Subcutaneous adipose tissue (tissue), 4 donors: ENCODE results near the gene LSS. TPM values are rescaled to one million over a fixed set of nuclear protein-coding genes. Genes with fewer than 3 reads are reported as not detected.

Experiments used
- CTCF ChIP-seq: fragments of 450-650 bp; IDR thresholded peaks from one replicate; pipeline ENCODE4 v1.5.1; 2016; ENCODE audit warnings: low read depth, mild to moderate bottlenecking, control low read depth, antibody characterized with exemption, moderate library complexity
- total RNA-seq, 4 donors: library from RNA; depleted of rRNA; stranded (reverse); fragments of >200 nt; gene quantifications; one replicate each; pipeline ENCODE4 v1.1.0, GENCODE V29; 2016

LSS gene
- total RNA-seq, 4 donors from 2014 or later: 46.5 to 194 (median 141) TPM

GRCh38 chr21:46159841-46160656 lies 68.5 kb downstream of the LSS start:
- TF ChIP-seq CTCF: no peak

- no peak for TF ChIP-seq CTCF
Observed at GRCh38 chr21:46159390-46159789, 69.2 kb downstream of the LSS start.

- no peak for TF ChIP-seq CTCF
Observed at GRCh38 chr21:46158666-46159300, 69.8 kb downstream of the LSS start.

GRCh38 chr21:46157987-46158451 lies 70.6 kb downstream of the LSS start:
- no peak for TF ChIP-seq CTCF

- TF ChIP-seq CTCF: no peak
Observed at GRCh38 chr21:46157396-46157986, 71.1 kb downstream of the LSS start.

GRCh38 chr21:46156678-46157077 lies 71.9 kb downstream of the LSS start:
- no peak for TF ChIP-seq CTCF

GRCh38 chr21:46156378-46156645 lies 72.3 kb downstream of the LSS start:
- no peak for TF ChIP-seq CTCF
